ENCODE measurements around the gene NMT1. TPM values are rescaled to one million over a fixed set of nuclear protein-coding genes. Genes with fewer than 3 reads are reported as not detected.
A peak's percentile ranks its signal among the peaks of the same experiment; 100 is the strongest.

The NMT1 gene
- total and polyA plus RNA-seq, 2 of the 13 experiments (the other 11 are each of a cell fraction or from before 2014, with no cell fraction given), result 75.7 to 142 TPM

DNA sequence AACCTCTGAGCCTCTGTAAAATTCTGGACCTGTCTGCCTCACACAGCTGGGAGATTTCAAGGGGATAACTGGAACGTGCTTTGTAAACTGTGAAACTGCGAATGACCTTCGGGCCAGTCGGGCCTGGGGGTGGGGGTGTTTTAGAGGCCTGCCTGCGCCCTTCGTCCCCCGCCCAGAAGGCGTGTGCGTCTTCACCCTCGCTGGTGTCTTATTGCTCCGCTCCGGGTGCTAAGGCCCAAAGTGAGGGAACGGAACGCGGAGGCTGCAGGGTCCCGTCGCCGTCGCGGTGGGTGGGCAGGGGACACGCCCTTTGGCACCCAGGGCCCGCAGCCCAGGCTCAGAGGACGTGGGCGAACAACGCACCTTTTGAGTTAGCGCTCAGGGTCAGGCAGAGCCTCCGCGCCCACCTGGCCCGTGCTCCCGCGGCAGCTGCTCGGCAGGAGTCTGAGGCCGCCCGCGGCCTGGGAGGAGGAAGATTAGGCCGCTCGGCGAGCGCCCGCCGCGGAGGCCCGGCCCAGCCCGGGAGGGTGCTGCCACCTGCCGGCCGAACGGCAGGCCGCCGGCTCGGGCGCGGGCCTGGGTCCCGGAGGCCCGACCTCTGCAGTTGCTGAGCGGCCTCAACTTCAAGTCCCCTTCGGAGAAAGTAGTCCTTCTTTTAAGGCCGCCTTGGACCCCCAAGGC lies 39.4 kb upstream of the NMT1 start (continued):
- TF ChIP-seq ZIK1 (CRISPR knock-in tag; IDR thresholded peaks at IDR 0.05; ENCODE audit: borderline replicate concordance, low read depth) (peak; percentile 93), ZNF674 (CRISPR knock-in tag; IDR thresholded peaks at IDR 0.05; ENCODE audit: low read depth) (no peak), ZNF678 (CRISPR knock-in tag; IDR thresholded peaks at IDR 0.05) (no peak), MLX (CRISPR knock-in tag; IDR thresholded peaks at IDR 0.05) (no peak), KDM2A (CRISPR knock-in tag; IDR thresholded peaks at IDR 0.05; ENCODE audit: borderline replicate concordance, low read depth) (peak; percentile 98), PRMT3 (CRISPR knock-in tag; IDR thresholded peaks at IDR 0.05; ENCODE audit: borderline replicate concordance, low read depth) (no peak), ZNF660 (CRISPR knock-in tag; IDR thresholded peaks at IDR 0.05; ENCODE audit: borderline replicate concordance, low read depth) (peak; percentile 89; the same call in 1 of the 2 replicates), DMAP1 (CRISPR knock-in tag; IDR thresholded peaks at IDR 0.05) (peak; percentile 61), ZNF121 (CRISPR knock-in tag; IDR thresholded peaks at IDR 0.05) (no peak), SYNCRIP (IDR thresholded peaks at IDR 0.05; ENCODE audit: insufficient read depth, low read depth, low read length) (no peak), ZNF263 (CRISPR knock-in tag; IDR thresholded peaks at IDR 0.05) (peak; percentile 96), ZFP36L2 (CRISPR knock-in tag; IDR thresholded peaks at IDR 0.05) (no peak), BCLAF1 (IDR thresholded peaks at IDR 0.05) (no peak), ZFP82 (CRISPR knock-in tag; IDR thresholded peaks at IDR 0.05; ENCODE audit: borderline replicate concordance) (no peak), HNF4A (CRISPR knock-in tag; IDR thresholded peaks at IDR 0.05) (peak; percentile 73)
- TF ChIP-seq, protein P1, sequence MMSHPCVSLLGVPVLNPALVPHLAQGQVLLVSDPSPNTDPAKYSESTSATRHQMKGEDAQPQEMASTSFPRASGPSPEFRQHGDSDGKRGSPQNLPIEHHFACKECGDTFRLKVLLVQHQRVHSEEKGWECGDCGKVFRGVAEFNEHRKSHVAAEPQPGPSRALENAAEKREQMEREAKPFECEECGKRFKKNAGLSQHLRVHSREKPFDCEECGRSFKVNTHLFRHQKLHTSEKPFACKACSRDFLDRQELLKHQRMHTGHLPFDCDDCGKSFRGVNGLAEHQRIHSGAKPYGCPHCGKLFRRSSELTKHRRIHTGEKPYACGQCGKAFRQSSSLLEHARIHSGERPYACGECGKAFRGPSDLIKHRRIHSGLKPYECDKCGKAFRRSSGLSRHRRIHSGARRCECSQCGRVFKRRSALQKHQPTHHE (CRISPR knock-in tag; IDR thresholded peaks at IDR 0.05; ENCODE audit: borderline replicate concordance), result no peak
- TF ChIP-seq, protein P2, sequence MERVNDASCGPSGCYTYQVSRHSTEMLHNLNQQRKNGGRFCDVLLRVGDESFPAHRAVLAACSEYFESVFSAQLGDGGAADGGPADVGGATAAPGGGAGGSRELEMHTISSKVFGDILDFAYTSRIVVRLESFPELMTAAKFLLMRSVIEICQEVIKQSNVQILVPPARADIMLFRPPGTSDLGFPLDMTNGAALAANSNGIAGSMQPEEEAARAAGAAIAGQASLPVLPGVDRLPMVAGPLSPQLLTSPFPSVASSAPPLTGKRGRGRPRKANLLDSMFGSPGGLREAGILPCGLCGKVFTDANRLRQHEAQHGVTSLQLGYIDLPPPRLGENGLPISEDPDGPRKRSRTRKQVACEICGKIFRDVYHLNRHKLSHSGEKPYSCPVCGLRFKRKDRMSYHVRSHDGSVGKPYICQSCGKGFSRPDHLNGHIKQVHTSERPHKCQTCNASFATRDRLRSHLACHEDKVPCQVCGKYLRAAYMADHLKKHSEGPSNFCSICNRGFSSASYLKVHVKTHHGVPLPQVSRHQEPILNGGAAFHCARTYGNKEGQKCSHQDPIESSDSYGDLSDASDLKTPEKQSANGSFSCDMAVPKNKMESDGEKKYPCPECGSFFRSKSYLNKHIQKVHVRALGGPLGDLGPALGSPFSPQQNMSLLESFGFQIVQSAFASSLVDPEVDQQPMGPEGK (CRISPR knock-in tag; IDR thresholded peaks at IDR 0.05), result peak; percentile 89
- TF ChIP-seq, protein P3, sequence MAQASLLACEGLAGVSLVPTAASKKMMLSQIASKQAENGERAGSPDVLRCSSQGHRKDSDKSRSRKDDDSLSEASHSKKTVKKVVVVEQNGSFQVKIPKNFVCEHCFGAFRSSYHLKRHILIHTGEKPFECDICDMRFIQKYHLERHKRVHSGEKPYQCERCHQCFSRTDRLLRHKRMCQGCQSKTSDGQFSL (CRISPR knock-in tag; IDR thresholded peaks at IDR 0.05), result peak; percentile 94
- TF ChIP-seq, protein P4, sequence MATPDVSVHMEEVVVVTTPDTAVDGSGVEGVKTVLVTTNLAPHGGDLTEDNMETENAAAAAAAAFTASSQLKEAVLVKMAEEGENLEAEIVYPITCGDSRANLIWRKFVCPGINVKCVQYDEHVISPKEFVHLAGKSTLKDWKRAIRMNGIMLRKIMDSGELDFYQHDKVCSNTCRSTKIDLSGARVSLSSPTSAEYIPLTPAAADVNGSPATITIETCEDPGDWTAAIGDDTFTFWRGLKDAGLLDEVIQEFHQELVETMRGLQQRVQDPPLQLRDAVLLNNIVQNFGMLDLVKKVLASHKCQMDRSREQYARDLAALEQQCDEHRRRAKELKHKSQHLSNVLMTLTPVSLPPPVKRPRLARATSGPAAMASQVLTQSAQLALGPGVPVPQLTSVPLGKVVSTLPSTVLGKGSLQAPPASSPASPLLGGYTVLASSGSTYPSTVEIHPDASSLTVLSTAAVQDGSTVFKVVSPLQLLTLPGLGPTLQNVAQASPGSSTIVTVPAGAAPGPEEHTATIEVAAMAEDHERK (CRISPR knock-in tag; IDR thresholded peaks at IDR 0.05; ENCODE audit: low read depth), result no peak

Data from HepG2 (cell line).